ENCODE measurements around the gene KIF13A. TPM values are rescaled to one million over a fixed set of nuclear protein-coding genes. Genes with fewer than 3 reads are reported as not detected.

Gene KIF13A
- total RNA-seq, 1 donor from 2014 or later, result 59.0 TPM

GRCh38 chr6:17998003-17998402 is 10.6 kb upstream of the KIF13A start:
- H3K36me3 ChIP-seq, result no peaks in the 10 kb centered on the region
- H3K9me3 ChIP-seq, result no peaks in the 10 kb centered on the region
- H3K4me1 ChIP-seq, result no peaks in the 10 kb centered on the region
- no peak overlapping the region for H3K4me3 ChIP-seq
- no peak overlapping the region for H3K27ac ChIP-seq
- DNase-seq (no peak), ATAC-seq (peak; percentile 55)
- intact Hi-C loops (cut with DNase I), result no loop called here
- no peak for TF ChIP-seq CTCF (IDR thresholded peaks at IDR 0.05)
- no peaks in the 10 kb centered on the region for H3K27me3 ChIP-seq

GRCh38 chr6:17995414-17995813 is 8.0 kb upstream of the KIF13A start:
- no peak for DNase-seq

GRCh38 chr6:17994019-17994418 is 6.6 kb upstream of the KIF13A start:
- no peak for ATAC-seq

More at GRCh38 chr6:17995414-17995813, 8.0 kb upstream of the KIF13A start:
- intact Hi-C loops (cut with DNase I), result no loop called here
- Histone ChIP-seq H3K4me1 (no peaks in the 10 kb centered on the region), H3K9me3 (no peaks in the 10 kb centered on the region), H3K36me3 (no peaks in the 10 kb centered on the region), H3K27me3 (no peaks in the 10 kb centered on the region), H3K4me3 (no peak overlapping the region), H3K27ac (no peak overlapping the region)
- ATAC-seq, result no peak
- no peak for TF ChIP-seq CTCF (IDR thresholded peaks at IDR 0.05)

GRCh38 chr6:17988422-17988944 is 1.0 kb upstream of the KIF13A start:
- intact Hi-C loops (cut with DNase I), result no loop called here

More at GRCh38 chr6:17994019-17994418, 6.6 kb upstream of the KIF13A start:
- no peaks in the 10 kb centered on the region for H3K27me3 ChIP-seq
- DNase-seq, result no peak
- no peaks in the 10 kb centered on the region for H3K36me3 ChIP-seq
- intact Hi-C loops (cut with DNase I), result no loop called here
- H3K9me3 ChIP-seq, result no peaks in the 10 kb centered on the region
- no peaks in the 10 kb centered on the region for H3K4me1 ChIP-seq
- no peak overlapping the region for H3K27ac ChIP-seq
- no peak for TF ChIP-seq CTCF (IDR thresholded peaks at IDR 0.05)
- no peak overlapping the region for H3K4me3 ChIP-seq

GRCh38 chr6:17987697-17988421 is 424 bp upstream of the KIF13A start:
- Histone ChIP-seq H3K4me3 (peak overlapping the region; percentile 71), H3K27me3 (no peaks in the 10 kb centered on the region), H3K4me1 (peaks cover 24% of the 10 kb centered on the region), H3K27ac (peak overlapping the region; percentile 94), H3K36me3 (no peaks in the 10 kb centered on the region), H3K9me3 (no peaks in the 10 kb centered on the region)
- ATAC-seq (peak; percentile 82), DNase-seq (peak; percentile 90)
- TF ChIP-seq CTCF (IDR thresholded peaks at IDR 0.05), result peak; percentile 37
- intact Hi-C loops (cut with DNase I), result no loop called here

More at GRCh38 chr6:17988422-17988944, 1.0 kb upstream of the KIF13A start:
- H3K27me3 ChIP-seq, result no peaks in the 10 kb centered on the region
- H3K4me3 ChIP-seq, result peak overlapping the region; percentile 71
- TF ChIP-seq CTCF (IDR thresholded peaks at IDR 0.05), result no peak
- no peaks in the 10 kb centered on the region for H3K9me3 ChIP-seq
- H3K36me3 ChIP-seq, result no peaks in the 10 kb centered on the region
- peak overlapping the region; percentile 94 for H3K27ac ChIP-seq
- ATAC-seq (peak; percentile 11), DNase-seq (no peak)
- H3K4me1 ChIP-seq, result peaks cover 23% of the 10 kb centered on the region

Measured in upper lobe of right lung (tissue), 1 donor.